Effector CD4-positive, alpha-beta T cell (primary cell): ENCODE results near the gene MUTYH.
A peak's percentile ranks its signal among the peaks of the same experiment; 100 is the strongest.

Experiments used
- DNase-seq: peaks from one replicate; pipeline ENCODE4 v3.0.0-alpha.2; 2020

MUTYH gene

DNA sequence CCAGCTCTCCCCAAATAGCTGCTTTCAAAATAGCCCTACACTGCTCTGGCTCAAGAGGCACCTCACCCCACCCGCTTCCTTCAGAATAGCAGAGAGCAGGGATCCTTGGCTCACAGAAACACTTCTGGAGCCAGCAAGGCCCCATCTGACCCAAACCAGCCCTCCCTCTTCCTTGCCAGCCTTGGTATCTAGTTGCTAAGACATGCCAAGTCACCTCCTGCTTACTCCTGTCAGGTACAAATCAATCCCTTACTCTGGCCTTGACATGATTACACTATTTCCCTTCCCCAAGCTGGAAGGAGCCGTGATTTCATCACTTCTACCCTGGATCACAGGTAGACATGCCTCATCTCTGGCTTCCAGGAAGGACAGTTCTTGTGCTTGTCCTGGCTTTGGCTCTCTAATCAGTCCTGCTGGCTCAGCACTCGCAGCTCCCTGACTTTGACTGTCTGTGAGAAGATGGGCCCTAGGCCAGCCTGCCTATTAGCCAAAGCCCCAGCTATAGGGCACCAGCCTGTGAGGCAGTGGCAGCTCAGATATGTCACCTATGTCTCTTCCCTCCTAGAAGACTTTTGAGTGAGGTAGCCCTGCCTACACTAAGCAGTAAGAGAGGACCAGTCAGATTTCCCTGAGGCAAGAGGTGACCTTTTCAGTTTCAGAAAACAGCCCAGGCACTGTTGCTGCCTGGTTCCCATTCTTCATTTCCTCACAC, 8.9 kb upstream of the MUTYH start:
- DNase-seq: no peak

DNA sequence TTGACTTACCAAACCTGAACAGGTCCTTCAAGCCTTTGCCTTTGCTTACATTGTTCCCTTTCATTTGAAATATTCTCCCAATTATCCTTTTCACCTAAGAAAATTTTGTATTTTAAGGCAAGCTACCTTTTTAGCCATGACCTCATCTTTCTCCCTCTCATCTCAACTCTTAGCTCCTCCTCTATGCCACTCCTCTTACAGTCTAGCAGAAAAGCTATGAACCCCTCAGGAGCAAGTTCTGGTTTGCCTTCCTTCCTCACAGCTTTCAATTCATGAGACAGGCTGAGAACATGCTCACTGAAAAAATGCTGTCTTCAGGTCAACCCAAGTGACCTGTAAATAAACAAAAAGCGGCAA, 8.3 kb upstream of the MUTYH start:
- DNase-seq: no peak

DNA sequence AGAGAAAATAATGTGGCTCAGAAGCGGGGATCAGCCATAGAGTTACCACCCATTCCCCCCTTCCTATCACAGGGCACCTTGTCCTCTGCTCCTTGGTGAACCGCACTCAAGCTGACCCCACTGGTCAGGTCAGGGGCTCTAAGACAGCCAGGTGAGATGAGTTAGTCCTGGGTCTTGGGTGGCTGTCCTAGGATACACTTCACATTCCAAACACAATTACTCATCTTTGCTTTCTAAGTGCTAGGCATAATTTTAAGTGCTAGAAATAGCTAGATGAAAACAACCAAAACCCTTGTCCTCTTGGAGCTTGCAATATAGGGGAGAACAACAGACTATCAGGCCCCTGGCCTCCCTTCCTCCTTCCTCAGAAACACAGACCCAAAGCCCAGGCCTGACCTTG, 7.8 kb upstream of the MUTYH start:
- no peak for DNase-seq

- DNase-seq: no peak
These were observed 6.2 kb upstream of the MUTYH start for GRCh38 chr1:45346473-45346872.

- no peak for DNase-seq
These were observed 4.8 kb upstream of the MUTYH start for GRCh38 chr1:45345014-45345413.

DNA sequence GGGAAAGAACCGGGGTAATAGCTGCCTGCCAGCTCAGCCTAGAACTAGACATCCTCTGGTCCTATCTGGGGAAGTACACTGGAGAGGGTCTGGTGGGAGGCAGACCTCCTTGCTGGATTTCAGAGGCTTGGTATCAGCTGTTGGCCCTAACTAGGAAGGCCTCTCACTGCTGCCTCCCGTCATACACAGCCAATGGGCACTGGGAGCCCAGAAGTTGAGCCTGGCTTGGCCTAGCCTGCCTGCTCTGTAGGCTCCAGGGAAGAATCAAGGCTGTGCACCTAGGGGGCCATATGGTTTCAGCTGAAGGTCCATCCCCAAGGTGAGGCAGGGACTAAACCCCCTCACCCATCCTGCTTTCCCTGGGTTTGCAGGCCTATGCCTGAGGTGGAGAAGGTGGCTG, 4.3 kb upstream of the MUTYH start:
- no peak for DNase-seq

DNA sequence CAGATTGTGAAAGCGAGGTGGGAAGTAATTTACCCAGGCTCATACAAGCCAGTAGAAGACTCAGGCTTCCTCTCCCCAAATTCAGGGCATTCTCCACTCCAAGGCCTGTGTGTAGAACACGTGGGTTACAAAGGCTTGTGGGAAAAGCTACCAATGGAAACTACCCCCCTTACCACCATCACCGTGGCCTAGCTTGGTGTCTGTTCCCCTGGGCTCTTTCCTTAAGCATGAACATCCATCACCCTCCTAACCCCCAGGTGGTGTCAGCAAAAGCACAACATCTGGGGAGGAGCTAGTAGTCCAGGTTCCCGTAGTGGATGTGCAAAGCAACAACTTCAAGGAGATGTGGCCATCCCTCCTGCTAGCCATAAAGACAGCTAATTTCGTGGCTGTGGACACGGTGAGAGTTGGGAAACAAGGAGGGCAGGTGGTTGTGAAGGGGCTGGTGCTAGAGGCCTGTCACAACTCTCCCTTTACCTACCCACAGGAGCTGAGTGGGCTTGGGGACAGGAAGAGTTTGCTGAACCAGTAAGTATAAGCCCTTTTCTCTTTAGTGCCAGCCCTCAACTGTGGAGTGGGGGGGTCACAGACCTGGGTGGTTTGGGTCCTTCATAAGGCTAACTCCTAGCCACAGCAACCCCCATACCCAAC, 701 bp upstream of the MUTYH start:
- DNase-seq: no peak

DNA sequence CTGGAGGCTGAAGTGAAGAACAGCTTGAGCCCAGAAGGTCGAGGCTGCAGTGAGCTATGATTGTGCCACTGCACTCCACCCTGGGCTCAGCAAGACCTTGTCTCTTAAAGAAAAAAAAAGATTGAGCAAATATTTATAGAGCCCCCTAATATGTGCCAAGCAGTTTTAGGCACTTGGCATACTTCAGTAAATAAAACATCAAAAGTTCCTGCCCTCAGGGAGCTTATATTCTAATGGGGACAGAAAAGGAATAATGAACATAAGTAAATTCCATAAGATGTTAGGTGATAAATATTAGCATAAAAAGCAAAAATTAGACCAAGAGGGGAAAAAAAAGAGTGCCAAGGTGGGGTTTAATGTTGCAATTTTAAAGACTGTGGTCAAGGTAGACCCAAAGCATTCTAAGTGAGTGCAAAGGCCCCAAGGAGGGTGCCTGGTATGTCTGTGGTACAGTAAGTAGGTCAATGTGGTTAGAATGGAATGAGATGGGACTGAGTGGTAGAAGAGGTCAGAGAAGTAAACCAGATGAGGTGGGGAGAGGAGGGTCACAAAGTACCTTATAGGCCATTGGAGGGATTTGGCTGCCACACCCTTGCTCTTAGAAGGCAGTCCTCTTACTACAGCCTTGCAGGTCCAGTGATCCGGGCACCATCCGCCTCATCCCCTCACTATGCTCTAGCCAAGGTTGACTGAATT, 2.5 kb downstream of the MUTYH start:
- no peak for DNase-seq

DNA sequence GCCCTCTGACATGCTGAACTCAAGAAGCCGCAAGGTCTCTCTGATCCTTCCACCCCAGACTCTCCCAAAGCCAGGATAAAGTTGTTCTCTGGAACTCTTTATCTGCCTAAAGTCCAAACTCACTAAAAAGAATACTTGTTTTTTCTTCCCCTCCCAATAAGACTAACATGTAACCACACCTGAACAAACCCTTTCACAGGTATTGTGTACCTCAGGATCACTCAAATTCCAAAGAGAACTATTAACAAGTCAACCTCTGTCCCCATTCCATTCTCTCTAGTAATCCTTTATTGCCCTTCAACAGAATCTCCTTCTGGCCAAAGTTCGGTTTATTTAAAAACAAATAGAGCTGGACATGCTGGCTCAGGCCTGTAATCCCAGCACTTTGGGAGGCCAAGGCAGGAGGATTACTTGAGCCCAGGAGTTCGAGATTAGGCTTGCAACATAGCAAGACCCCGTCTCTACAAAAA, 4.3 kb downstream of the MUTYH start:
- no peak for DNase-seq

DNA sequence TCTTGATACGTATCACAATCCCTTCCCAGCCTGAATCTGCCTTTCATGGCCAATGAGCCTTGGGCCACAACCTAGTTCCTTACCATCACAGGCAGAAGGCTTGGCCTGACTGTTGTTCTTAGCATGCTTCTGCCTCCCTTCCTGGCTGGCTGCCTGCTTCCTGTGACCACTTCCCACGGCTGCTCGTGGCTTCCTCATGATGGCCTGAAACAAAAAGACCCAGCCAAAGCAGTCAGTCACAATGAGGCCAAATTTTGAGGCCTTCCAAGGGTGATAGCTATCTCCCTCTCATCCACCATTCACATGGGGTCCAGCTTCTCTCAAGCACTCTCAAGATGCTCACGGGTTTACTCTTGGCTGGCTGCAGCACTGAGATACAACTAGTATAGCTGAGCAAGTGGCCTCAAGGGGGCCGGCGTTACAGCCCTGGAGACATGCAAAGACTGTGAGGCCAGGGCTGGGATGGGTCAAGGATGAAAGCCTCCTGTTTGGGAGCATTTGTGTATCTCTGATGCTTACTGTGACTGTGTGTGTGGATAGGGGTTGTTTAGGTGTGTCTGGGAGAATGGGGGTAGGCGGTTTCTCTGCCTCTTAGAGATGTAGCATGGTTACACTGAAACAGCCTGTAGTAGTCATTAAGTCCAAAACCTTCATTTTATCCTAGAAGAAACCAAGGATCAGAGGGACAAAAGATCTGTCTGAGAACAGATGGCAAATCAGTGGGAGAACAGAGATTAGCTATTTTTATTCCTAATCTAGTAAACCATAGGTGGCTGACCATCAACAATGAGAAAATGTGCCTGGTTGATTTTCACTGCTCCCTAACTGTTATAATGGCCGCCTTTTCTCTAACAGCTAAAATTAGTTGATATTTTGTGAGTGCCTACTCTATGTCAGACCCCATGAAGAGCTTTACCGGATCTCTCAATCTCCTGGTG, 5.7 kb downstream of the MUTYH start:
- no peak for DNase-seq

- DNase-seq: no peak
These were observed 7.9 kb downstream of the MUTYH start for GRCh38 chr1:45332346-45332720.

GRCh38 chr1:45331436-45332345, 8.5 kb downstream of the MUTYH start:
- no peak for DNase-seq

- DNase-seq: no peak
These were observed 10.8 kb downstream of the MUTYH start for GRCh38 chr1:45329445-45329844.

DNA sequence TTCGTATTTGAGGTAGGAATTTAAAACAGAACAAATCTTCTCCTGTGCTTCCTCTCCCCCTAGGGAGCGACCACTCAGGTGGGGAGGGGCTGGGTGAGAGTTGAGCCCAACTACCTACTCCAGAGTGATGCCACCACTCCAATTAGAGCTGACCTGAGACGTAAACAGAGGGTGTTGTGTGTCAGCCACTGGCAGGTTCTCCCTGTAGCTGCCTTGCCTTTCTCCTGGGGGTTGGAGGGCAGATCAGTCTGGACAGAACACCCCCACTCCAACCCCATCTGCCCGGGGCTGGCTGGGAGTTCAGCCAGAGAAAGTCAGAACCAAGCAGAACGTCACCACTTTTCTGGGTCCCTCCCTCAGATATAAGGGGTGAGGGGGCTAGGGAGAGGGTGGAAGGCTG, 11.6 kb downstream of the MUTYH start:
- DNase-seq: no peak

GRCh38 chr1:45327644-45328515, 12.4 kb downstream of the MUTYH start:
- DNase-seq: no peak

DNA sequence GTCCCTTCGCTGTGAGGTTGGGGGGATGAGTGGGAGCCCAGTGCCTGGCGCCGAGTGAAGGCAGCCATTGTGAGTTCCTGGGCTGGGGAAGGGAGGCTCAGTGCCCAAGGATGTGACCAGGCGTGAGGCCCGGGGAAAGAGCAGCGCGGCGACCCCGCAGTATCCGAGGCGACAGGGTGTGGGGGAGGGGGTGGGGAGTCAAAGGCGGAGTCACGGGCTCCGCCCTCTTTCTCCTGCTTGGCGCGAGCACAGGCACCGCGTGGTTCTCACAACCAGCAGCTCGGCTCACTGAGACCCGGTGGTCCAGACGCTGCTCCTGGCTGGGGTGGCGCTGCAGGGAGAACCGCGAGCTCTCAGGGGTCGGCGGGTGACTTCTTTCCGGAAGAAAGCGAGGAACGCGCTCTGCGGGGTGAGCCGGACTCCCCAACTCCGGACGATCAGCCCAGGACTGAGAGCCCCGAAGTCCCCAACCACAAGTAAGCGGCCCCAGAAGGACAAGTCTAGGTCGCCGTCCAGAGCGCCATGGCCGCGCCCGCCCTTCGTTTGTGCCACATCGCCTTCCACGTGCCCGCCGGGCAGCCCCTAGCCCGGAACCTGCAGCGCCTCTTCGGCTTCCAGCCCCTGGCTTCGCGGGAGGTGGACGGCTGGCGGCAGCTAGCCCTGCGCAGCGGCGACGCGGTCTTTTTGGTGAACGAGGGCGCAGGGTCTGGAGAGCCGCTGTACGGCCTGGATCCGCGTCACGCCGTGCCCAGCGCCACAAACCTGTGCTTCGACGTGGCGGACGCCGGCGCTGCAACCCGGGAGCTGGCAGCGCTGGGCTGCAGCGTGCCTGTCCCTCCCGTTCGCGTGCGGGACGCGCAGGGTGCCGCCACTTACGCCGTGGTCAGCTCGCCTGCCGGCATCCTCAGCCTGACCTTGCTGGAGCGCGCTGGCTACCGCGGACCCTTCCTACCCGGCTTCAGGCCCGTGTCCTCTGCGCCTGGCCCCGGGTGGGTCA, 13.3 kb downstream of the MUTYH start, which contains the start of gene HPDL:
TSS of gene HPDL (plus strand) at position 269 of the 997 bp plus-strand sequence. CDS start at position 523, 254 bp downstream.
- peak; percentile 23 for DNase-seq

- DNase-seq: no peak
These were observed 14.3 kb downstream of the MUTYH start for GRCh38 chr1:45325851-45326506.

DNA sequence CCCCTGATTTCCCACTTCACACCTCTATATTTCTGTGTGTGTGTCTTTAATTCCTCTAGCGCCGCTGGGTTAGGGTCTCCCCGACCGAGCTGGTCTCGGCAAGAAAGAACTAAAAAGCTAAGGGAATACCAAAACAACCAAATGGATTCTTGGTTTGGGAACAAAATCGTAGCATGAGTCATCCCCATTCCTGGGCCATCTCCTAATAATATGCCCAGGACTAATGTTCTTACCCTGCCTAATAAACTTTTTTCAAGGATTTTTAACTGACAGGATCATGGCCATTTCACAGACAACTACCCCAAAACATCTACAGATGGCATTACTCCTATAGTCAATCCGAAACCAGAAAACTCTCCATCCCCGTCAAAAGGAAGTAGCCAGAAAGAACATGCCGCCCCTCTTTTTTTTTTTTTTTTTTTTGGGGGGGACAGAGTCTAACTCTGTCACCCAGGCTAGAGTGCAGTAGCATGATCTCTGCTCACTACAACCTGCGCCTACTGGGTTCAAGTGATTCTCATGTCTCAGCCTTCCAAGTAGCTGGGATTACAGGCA, 17.7 kb downstream of the MUTYH start:
- no peak for DNase-seq

- no peak for DNase-seq
These were observed 18.8 kb downstream of the MUTYH start for GRCh38 chr1:45321444-45321843.
